GM12892 (cell line): ENCODE data around the gene ZPR1.
"Not testable (repeated sequence)": the region's sequence is repeated elsewhere in the genome, so short reads cannot be mapped to it uniquely, and the experiment has no call there.

Experiments used
- DNase-seq: peaks from one replicate; pipeline ENCODE4 v3.0.0; 2011; ENCODE audit not compliant: insufficient read length
- FAIRE-seq: peaks from 2 replicates; lab custom pipeline; 2011; peaks lifted over from hg19 to GRCh38; lab: Jason Lieb, UNC
- POLR2A ChIP-seq: IDR thresholded peaks from 2 replicates; pipeline ENCODE4 v1.6.1; 2011; ENCODE audit warnings: low read depth, low read length, control low read depth
- POLR2AphosphoS5 ChIP-seq: IDR thresholded peaks from 2 replicates; pipeline ENCODE4 v1.6.1; 2011; ENCODE audit warnings: low read depth, low read length, control low read depth
- TAF1 ChIP-seq: IDR thresholded peaks from 2 replicates; pipeline ENCODE4 v1.6.1; 2011; ENCODE audit warnings: low read depth, mild to moderate bottlenecking, control low read depth, low read length, borderline replicate concordance

Gene ZPR1

DNA sequence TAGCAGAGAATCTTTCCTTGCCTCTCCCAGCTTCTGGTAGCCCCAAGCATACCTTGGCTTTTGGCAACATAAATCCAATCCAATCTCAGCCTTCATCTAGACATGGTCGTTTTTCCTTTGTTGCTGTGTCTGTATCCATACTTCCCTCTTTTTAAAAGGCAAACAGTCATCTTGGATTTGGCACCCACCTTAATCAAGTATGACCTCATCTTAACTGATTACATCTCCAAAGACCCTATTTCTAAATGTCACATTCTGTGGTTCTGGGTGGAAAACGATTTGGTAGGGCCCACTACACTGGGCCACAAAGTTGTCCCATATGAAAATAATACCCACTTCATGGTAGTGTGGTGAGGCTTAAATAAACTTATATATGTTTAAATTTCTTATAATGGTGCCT, 15.9 kb downstream of the ZPR1 start:
- TF ChIP-seq TAF1: no peak
- TF ChIP-seq POLR2AphosphoS5: no peak
- no peak for TF ChIP-seq POLR2A
- DNase-seq (no peak), FAIRE-seq (peak; percentile 5)

DNA sequence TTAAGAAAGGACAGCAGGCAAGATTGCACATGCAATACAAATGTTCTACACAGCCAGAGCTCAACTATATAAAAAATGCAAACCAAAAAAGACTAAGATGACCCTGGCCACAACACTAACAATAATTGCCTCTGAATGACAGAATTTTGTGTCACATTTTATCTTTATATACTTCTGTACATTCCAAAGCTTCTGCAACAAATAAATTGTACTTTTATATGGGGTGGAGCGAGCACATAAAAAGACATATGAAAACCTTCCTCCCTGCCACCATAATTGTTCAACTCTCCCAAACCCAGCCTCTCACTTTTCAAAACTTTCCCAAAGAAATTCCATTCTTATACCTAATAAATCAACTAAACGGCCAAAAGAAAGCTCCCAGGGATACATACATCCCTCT, 25.7 kb downstream of the ZPR1 start:
- DNase-seq (no peak), FAIRE-seq (no peak)
- TF ChIP-seq TAF1 (no peak), POLR2A (no peak), POLR2AphosphoS5 (no peak)

- not testable (repeated sequence) for DNase-seq, FAIRE-seq
Measured at GRCh38 chr11:116756044-116756443, 31.8 kb downstream of the ZPR1 start.

- TF ChIP-seq POLR2A (no peak), TAF1 (no peak), POLR2AphosphoS5 (no peak)
- no peak for FAIRE-seq
- no peak for DNase-seq
Measured at GRCh38 chr11:116750070-116750718, 37.6 kb downstream of the ZPR1 start.

GRCh38 chr11:116742104-116742503, 45.7 kb downstream of the ZPR1 start:
- FAIRE-seq: no peak
- TF ChIP-seq POLR2AphosphoS5 (no peak), POLR2A (no peak), TAF1 (no peak)
- no peak for DNase-seq

- FAIRE-seq (no peak), DNase-seq (no peak)
- no peak for TF ChIP-seq TAF1
- TF ChIP-seq POLR2A: no peak
- TF ChIP-seq POLR2AphosphoS5: no peak
Measured at GRCh38 chr11:116740741-116741140, 47.1 kb downstream of the ZPR1 start.

- TF ChIP-seq POLR2A (no peak), POLR2AphosphoS5 (no peak), TAF1 (no peak)
- DNase-seq (no peak), FAIRE-seq (no peak)
Measured at GRCh38 chr11:116738975-116739374, 48.8 kb downstream of the ZPR1 start.

- peak; percentile 57 for FAIRE-seq
Measured at GRCh38 chr11:116736763-116737162, 51.1 kb downstream of the ZPR1 start.

DNA sequence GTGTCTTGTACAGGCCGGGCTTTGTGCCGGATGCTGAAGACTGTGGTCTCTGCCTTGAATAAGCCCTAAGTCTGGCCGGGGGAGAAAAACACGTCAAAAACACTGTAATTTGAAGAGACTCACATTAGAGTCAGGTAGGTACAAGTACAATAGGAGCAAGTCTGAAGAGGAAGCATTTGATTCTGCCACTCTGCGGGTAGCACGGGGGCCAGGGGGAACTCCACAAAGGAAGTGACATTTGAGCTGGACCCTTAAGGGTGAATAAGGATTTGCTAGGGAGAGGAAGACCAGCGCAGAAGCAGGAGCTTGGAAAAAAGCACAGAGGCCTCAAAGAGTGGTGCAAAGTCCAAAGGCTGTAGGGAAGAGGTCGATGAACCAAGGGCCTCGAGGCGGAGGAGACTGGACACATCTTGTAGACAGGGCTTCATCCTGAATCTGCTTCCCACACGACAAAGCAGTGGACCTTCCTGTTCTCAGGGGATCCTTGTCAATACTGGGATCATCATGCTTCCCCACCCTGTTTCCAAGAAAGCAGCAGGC, 53.8 kb downstream of the ZPR1 start:
- DNase-seq (no peak), FAIRE-seq (no peak)
- TF ChIP-seq POLR2AphosphoS5: no peak
- no peak for TF ChIP-seq POLR2A
- no peak for TF ChIP-seq TAF1

More at GRCh38 chr11:116736763-116737162, 51.1 kb downstream of the ZPR1 start:
- DNase-seq: no peak
- TF ChIP-seq TAF1: no peak
- TF ChIP-seq POLR2A: no peak
- no peak for TF ChIP-seq POLR2AphosphoS5

DNA sequence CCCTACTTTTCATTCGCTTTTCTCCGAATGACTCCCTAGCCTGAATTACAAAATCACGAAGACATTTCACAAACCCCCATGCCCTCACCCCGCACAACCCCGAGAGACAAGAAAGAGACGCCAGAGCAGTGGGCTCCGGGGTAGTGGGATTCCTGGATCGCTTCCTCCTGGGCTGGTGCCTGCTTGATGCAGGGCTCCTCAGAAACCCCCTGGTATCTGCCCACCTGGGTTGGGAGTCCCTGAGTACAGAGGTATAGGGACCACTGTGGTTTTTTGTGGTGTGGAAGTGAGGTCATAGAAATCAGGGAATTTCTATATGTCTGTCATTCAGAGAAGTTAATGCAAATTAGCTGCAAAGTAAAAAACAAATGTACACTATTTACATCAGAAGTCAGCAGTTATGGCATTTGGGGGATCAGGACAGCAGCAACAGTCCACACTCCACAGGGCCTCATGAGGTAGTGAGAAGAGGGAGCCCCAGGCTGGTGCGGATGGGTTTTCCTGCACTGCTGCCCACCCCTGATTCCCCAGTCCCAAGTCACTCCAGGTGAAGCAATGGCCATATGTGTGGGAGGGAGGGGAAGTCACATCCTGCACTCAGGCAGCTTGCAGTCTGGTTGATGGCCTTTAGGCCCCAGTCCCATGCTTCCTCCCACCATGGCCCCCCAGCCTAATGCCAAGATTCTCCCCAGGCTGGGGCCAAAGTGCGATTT, 54.6 kb downstream of the ZPR1 start:
- no peak for TF ChIP-seq POLR2AphosphoS5
- no peak for TF ChIP-seq TAF1
- TF ChIP-seq POLR2A: no peak
- DNase-seq (no peak), FAIRE-seq (no peak)

GRCh38 chr11:116732271-116733042, 55.4 kb downstream of the ZPR1 start:
- peak; percentile 100 for FAIRE-seq
- TF ChIP-seq TAF1: no peak

More at GRCh38 chr11:116732271-116733042, 55.4 kb downstream of the ZPR1 start:
- peak; percentile 75 for DNase-seq
